NCI-H1105 (cell line): ENCODE results near the gene FBXO7.
"Not testable (repeated sequence)": the region's sequence is repeated elsewhere in the genome, so short reads cannot be mapped to it uniquely, and the experiment has no call there.

ENCODE experiments used
- DNase-seq: peaks from one replicate; lab custom pipeline; 2025; lab: John Stamatoyannopoulos, UW

The FBXO7 gene

DNA sequence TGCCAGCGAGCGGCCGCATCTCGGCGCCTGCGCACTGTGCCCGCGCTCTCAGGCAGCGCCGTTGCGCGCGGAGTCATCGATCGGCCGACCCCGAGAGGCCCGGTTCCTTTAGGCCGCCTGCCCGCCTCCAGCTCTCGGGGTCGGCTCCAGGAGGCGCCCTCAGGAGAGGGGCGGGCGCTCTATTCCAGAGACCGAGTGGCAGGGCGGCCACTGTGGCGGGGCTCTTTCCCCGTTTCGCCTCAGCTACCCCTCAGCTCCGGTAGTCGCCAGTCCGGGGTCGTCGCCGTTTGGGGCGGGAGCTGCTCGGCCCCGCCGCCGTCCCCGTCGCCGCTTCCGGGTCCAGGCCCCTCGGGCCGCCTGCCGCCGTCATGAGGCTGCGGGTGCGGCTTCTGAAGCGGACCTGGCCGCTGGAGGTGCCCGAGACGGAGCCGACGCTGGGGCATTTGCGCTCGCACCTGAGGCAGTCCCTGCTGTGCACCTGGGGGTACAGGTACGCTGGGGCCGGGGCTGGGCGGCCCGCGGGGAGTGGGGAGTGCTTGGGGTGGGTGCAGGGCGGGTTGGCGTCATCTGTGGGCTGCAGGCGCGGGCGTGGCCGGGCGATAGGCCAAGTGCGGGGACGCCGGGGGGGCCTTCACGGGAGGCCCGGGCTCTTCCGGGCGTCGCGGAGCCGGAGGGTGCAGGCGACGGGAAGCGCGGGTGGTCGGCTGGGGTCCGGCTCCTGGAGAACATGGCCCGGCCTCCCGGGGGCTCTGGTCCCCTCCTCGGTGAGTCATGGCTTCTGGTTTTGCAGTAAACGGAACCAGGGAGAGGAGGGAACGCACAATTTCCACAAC, at the start of gene FBXO7:
Gene FBXO7, plus strand, starts transcription at position 177 of the 833 bp plus-strand sequence. Its CDS starts 192 bp downstream, at position 369.
- DNase-seq = peak; percentile 80

DNA sequence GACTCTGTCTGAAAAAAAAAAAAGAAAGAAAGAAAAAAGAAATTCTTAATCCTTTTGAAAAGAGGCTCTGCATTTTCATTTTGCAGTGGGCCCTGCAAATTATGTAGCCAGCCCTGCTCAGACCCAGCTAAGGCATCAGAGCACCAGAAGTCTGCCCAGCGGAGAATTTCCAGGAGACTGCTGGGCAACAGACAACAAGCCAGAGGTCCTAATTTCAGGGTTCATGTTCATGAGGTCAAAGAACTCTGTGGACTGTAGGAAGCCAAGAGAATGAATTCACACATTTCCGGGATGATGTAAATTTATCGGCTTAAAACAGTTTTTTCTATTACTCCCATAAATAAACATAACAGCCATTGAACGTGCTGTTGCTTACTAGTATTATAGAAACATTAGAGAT, 47.7 kb upstream of the FBXO7 start:
- DNase-seq = no peak

DNA sequence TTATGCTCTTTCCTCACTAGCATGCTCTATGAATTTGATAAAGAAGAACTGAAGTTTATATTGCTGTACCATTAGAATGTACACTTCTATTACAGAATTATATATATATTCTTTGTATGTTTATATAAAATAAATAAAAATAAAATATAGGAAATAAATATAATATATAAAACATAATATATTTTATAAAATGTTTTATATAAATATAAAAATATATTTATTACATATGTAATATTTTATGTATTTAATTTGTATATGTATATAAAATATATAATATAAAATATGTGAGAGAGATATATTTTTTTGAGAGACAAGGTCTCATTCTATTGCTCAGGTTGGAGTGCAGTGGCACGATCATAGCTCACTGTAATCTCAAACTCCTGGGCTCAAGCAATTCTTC, 44.3 kb upstream of the FBXO7 start:
- no peak for DNase-seq

DNA sequence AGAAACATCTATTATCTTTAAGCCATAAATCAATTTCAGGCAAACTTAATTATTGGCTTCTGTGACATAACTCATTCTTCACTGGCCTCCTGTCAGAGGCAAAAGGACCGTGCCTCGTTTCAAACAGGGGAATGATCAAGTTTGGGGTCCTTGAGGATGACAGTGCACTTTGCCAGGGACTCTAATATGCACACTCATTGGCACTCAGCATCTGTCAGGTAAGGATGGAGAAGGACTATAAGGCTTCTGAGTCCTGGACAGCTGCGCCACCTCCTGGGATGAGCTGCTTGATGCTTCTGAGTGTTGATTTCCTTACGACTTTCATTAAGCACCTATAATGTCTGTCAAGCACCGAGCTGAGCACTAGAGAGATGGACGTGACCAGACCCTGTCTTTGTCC, 30.5 kb upstream of the FBXO7 start:
- no peak for DNase-seq

DNA sequence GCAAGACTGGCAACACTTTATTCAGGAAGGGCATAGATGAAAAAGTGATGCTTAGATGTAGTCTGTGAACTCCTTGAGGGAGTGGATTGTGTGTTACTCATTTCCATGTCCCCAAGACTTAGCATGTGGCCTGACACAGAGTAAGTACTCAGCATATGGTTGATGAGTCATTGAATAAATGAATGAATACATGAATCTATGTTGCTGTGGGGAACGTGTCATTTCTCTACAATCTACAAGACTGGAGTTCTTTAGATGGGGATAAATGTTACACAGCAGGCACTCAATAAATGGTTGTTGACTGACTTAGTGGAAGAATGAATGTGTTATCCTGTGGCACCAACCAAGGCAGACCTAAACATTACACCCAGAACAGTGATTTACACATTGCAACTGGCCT, 28.3 kb upstream of the FBXO7 start:
- DNase-seq = no peak

DNA sequence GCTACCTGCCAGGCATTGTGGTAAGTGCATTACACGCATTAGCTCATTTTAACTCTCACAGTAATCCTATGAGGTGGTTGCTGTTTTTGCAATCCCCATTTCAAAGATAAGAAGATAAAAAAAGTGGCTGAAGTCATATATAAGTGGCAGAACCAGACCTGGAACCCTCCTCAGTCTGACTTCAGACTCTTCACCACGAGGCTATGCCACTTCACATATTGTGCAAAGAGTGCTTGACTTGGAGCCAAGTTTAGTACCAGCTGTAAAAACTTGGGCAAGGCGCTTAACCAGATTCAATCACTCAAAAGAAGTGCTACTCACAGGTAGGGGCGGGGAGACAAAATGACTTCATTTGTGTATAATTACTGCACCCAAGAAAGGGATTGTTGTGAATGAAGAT, 25.6 kb upstream of the FBXO7 start:
- DNase-seq = peak; percentile 17

DNA sequence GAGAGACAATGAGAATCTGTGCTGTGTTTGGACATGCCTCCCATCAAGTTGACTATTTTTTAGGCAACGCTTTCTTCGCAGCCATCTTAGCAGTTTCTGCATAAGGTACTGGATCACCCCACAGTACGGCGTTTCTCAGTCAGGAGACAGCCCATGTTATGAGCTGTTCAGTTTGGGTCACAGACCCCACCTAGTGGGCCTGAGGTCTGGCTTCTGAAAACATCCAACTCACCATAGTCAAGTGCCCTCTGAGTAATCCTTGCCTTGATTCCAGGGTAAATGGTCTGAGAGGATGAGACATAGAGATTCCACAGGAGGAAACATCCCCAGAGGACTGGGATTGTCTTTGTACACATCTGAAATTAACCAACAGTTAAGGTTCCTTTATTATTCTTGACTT, 17.6 kb upstream of the FBXO7 start:
- no peak for DNase-seq

DNA sequence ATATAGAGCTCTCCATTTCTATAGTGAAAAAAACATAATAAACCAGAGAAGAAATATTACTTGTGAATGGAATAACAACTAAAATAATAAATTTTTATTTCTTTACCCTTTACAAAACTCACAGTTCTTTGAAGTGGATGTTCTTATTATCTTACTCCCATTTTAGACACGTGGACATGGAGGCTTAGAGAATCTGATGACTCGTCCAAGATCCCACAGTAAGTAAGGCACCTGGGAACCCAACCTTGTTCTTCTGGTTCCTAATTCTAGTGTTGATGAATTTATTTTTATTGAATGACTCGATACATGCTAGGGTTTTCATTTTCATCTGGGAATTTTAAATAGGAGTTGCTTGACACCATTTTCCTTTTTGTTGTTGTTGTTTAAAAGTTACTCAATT, 12.2 kb upstream of the FBXO7 start:
- no peak for DNase-seq

DNA sequence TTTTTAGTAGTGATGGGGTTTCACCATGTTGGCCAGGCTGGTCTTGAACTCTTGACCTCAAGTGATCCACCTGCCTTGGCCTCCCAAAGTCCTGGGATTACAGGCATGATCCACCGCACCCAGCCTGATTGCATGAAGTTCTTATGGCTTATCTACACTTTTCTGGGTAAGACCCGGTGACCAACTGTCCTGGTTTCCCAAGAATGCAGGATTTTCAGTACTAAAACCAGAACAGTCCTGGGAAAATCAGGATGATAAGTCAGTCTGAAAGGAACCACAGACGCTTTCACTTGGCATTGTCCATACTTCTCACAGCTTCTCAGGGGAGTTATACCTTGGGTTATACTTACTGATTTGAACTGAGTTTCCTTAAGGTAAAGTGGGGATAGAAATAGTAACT, 8.9 kb upstream of the FBXO7 start:
- DNase-seq = no peak

DNA sequence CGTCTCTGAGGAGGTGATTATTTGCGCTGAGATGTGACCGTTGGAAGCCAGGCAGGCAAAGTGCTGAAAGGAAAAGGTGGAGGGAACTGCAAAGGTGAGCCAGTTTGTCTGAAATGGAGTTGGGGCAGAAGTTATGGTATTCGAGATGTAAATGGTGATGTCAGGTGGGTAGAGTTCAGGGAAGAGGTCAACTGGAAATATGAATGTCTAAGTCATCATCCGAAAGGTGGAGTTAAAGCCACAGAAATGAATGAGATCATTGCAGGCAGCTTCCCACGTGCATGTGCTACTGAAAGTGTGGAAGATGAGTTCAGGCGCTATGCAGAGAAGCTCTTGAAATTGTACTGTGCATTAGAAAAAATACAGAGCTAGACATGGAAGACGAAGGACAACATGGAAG, 8.1 kb upstream of the FBXO7 start:
- no peak for DNase-seq

DNA sequence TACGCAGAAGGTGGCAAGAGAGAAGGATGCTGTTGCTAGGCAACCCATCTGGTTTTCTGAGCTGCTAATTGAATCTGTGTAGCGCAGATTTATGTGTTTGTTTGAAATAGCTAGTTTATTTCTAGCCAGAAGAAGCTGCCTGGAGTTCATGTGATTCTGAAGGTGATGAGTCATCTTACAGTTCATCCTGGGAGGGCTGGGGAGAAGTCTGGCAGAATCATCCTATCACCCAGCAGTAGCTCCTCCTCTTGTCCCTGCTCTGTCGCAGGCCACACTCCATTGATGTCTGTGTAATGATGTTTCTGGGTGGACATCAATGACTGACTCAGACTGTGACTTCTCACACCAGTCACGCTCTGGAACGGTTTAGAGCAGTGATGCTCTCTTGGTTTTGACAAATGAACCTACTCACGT, 4.8 kb upstream of the FBXO7 start:
- no peak for DNase-seq

DNA sequence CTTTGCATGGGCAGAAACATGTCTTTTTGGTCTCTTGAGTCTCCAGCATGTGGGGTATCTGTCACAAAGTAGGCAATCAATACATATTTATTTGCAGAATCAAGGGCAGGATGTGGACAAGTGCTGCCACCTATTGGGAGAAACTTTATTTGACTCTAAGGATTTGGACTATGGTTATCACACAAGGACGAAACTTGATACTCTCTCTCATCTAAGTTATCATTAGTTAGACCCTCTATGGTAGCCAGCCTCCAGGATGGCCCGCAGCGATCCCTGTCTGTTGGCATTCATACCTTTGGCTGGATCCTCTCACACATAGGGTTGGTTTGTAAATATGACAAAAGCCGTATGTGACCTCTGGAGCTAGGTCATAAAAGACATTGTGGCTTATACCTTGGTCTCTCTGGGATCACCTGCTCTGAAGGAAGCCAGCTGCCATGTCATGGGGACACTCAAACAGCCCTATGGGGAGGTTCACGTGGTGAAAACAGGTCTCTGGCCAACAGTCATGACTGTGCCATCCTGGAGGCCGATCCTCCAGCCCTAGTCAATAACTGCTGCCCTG, 1.1 kb upstream of the FBXO7 start:
- DNase-seq = peak; percentile 58

DNA sequence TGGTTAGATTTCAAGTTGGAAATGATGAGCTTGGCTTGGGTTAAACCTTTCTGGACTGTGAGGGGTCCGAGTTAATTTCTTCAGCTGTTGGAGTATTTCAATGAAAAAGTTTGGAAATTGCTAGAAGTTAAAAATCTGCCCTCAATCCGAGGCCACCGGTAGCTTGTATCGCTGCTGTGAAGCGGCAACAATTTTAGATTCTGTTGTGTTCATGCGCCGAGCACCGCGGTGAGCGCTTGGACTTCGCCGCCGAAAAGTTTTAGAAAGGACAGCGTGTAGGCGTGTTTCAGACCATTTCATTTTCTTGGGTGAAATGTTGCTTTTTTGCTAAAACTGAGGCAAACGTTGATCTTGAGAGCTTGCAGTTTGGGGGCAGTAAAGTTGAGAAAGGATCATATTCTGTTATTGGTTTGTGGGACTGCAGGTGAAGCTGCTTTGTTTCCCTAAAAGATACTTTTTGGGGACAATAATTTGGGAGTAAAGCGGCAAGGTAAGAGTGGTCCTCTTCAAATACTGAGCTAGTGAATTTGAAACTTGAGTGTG, 928 bp downstream of the FBXO7 start:
- DNase-seq = peak; percentile 11

DNA sequence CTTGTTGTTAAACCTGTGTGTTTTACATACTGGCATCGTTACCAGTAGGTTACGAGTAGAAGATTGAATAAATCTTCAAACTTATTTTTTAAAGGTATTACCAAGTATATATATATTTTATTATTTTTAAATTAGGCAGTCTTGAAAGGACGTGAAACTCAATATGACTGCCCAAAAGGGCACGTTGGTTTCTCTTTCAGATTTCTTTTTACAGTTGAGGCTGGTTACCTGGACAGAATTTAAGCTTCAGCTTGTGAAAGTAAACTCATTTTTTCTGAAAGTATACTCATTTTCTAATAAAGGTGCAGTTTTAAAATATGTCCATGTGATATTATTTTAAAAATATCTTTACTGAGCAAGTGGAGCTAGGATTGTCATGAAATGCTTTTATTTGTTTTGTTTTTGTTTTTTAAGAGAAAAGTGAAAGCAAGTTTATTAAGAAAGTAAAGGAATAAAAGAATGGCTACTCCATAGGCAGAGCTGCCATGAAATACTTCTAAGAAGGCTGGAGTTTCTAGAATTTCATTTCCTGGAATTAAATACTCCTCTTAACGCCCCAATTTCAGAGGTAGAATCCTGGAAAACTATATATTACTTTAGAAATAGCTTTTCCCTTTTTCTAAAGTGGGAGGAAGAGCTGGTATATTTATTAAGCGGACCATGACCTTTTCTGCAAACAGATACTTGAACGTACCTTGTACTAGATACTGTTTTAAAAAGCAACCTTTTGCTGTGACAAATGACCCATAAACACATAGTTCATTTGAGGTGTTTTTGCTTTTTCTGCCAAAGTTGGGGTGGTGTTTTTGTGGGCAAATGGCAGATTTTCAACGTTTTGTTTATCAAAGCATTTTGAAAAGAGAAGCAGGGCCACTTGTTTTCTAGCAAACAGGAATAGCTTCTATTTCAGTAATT, 1.9 kb downstream of the FBXO7 start:
- no peak for DNase-seq

DNA sequence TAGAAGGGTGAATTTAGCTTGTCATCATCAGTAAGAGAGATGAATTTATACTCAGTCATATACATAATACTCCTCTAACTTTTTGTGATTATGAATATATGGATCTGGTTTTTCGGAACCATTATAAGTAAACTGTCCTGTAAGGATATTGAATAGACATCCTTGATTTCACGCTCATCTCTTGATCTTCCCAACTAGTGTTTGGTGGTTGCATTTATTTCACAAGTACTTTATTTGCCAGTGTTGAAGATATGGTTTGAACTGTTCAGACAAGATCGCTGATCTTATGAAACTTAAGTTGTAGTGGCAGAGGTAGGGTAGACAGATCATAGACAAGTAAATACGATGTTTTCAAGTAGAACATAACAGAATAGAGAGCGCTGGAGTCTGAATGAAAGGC, 3.0 kb downstream of the FBXO7 start:
- no peak for DNase-seq

DNA sequence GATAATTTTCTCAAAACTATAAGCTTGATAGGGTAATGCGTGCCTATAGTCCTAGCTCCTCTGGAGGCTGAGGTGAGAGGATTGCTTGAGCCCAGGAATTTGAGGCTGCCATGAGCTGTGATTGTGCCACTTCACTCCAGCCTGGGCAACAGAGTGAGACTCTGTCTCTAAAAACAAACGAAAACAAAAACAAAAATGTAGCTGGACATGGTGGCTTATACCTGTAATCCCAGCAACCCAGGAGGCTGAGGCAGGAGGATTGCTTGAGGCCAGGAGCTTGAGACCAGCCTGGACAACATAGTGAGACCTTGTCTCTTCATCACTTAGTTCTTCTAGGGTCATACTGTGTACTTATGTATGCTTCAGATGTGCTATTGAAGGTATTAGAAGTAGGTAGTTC, 3.9 kb downstream of the FBXO7 start:
- not testable (repeated sequence) for DNase-seq

DNA sequence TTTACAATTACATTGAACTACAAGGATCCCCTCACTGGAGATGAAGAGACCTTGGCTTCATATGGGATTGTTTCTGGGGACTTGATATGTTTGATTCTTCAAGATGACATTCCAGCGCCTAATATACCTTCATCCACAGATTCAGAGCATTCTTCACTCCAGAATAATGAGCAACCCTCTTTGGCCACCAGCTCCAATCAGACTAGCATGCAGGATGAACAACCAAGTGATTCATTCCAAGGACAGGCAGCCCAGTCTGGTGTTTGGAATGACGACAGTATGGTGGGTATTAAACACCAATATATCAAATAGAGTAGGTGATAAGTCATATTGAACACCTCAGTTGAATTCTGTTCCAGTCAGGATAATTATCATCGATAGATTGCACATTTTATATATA, 4.4 kb downstream of the FBXO7 start:
- no peak for DNase-seq

DNA sequence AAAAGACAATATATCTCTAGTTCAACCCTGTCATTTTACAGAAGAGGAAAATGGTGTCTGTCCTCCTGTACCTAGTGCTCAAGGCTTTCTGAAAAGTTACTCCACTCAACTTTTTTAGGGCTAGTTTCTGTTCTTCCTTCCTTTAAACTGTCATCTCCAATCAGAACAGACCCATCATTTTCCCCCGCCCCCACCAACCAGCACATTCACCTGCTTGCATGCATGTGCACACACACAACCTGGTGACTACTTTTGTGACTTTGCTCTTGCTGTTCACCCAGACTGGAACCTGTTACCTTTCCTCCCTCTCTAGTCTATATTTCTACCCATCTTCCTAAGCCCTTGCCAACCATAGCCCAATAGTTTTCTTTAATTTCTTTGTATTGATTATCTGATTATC, 5.6 kb downstream of the FBXO7 start:
- DNase-seq = no peak

DNA sequence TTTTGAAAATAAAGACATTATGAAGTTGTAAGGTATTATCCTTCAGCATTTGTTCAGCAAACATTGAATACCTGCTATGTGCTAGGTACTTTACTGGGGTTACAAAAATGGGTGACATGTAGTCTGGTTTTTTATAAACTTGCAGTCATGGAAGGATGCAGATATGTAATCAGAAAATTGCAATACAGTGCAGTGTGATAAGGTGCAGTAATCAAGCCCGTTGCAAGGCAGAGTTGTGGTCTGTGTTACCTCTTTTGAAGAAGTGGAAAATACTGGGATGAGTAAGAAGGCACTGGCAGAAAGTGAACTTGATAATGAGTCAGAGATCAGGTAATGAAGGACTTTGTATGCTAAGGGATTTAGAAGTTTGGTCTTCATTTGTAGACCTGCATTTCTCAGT, 8.1 kb downstream of the FBXO7 start:
- no peak for DNase-seq

DNA sequence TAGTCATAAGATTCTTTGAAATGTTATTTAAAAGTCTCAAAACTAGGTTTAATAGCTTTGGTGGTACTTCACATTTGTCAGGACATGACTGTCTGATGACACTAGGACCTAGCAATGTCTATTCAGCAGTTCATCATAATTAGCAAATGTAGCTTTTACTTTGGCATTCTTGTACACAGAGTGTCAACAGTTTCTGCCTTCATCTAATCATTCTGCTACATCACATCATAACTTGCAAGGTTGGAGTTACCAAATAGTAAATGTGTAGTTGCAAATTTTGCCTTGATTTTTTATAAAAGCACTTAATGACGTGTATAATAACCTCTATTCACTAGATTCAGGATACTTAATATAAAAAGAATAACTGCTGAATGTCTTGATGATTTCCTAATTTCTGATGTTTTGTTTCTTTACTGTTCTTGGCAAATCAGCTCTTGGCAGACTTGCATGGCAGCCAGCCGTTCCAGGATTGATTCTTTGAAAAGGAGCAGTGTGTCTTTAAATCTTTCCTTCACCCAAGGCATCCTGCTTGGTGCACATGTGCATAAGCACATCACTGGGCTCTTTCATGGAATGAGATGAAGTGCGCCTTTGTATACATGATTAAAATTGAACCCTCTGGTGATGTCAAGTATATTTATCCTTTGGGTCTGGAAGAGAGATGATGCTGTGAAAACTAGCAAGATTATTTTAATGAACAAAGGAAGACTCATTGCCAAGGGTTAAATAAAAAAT, 12.2 kb downstream of the FBXO7 start:
- DNase-seq = no peak

DNA sequence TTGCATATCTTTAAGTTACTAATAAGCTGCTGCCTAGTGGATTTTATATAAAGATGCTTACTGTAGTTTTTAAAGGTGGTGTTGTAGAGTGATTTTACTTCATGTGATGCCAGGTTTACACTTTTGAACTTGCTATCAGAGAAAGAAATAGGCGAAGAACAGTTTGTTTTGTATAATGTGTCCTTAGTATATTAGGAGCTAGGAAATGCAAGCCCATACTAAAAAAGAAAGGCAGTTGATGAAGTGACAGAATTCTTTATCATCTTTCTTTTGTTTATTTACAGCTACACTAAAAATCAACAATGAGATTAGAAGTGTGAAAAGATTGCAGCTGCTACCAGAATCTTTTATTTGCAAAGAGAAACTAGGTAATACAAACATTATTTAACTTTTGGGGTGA, 12.8 kb downstream of the FBXO7 start:
- no peak for DNase-seq

DNA sequence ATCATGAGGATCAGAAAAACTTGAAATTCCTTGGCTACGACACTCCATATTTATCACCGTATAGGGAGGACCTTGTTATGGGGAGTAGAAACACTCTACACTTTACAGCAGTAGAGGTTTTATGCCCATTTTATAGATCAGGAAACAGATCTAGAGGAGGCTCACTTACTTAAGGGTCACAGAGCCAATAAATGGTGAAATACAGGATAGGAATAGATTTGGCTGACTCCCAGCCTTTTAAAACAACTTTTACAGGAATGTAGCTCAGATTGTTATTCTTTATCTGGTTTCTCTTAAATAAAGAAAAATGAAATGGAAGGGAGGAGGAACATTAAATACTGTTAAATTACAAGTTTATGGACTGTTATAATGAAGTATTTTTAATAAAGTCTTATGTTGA, 14.8 kb downstream of the FBXO7 start:
- DNase-seq = no peak
